ENCODE results near the gene PCCA. TPM values are rescaled to one million over a fixed set of nuclear protein-coding genes. Genes with fewer than 3 reads are reported as not detected.

The PCCA gene
- total RNA-seq, 4 donors from 2014 or later = 46.9 to 66.0 (median 49.4) TPM

DNA sequence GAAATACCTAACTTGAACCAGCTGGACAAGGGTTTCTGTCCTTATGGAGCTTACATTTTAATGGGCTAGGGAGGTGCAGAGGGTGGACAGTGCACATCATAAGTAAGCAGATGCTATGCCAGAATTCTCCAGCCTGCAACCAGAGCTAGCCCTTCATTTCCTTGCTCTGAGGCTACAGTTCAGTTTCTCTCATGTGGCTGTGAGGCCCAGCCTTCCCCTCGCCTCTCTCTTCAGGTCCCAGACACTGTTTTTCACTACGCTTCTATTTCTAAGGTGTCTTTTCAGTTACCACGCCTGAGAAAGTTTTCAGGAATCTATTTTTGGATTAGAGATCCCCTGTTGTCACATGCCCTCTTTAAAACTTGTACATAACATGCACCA is 141.9 kb downstream of the PCCA start:
- Histone ChIP-seq H3K27me3 (no peaks in the 10 kb centered on the region), H3K4me3 (no peak overlapping the region), H3K4me1 (peaks cover 0 to 20% (median 3%) of the 10 kb centered on the region in 4 donors), H3K27ac (peak overlapping the region in 2 of 4 donors; percentile 57 to 69), H3K36me3 (no peaks in the 10 kb centered on the region), H3K9me3 (no peaks in the 10 kb centered on the region)
- TF ChIP-seq, protein P1, sequence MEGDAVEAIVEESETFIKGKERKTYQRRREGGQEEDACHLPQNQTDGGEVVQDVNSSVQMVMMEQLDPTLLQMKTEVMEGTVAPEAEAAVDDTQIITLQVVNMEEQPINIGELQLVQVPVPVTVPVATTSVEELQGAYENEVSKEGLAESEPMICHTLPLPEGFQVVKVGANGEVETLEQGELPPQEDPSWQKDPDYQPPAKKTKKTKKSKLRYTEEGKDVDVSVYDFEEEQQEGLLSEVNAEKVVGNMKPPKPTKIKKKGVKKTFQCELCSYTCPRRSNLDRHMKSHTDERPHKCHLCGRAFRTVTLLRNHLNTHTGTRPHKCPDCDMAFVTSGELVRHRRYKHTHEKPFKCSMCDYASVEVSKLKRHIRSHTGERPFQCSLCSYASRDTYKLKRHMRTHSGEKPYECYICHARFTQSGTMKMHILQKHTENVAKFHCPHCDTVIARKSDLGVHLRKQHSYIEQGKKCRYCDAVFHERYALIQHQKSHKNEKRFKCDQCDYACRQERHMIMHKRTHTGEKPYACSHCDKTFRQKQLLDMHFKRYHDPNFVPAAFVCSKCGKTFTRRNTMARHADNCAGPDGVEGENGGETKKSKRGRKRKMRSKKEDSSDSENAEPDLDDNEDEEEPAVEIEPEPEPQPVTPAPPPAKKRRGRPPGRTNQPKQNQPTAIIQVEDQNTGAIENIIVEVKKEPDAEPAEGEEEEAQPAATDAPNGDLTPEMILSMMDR (IDR thresholded peaks at IDR 0.05) = no peak
- no peak for TF ChIP-seq POLR2A (IDR thresholded peaks at IDR 0.05)
- no peak for DNase-seq

DNA sequence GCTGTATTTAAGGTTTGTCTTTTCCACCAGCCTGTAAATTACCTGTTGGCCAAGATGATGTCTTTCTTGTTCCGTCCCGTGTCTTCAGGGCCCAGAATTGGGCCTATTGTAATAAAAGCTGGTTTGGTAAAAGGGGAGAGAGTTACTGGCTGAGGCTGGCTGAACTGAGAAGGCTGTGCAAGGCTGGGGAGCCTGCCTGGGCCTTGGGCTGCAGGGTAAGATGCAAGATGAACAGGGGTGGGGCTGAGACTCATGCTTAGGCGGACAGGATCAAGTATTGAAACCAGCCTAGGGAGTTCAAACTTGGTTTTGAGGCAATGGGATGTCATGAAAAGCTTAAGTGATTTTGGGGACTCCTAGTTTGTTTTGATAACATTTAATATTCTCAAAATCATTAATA is 142.3 kb downstream of the PCCA start:
- H3K4me1 ChIP-seq = peaks cover 0 to 20% (median 3%) of the 10 kb centered on the region in 4 donors

DNA sequence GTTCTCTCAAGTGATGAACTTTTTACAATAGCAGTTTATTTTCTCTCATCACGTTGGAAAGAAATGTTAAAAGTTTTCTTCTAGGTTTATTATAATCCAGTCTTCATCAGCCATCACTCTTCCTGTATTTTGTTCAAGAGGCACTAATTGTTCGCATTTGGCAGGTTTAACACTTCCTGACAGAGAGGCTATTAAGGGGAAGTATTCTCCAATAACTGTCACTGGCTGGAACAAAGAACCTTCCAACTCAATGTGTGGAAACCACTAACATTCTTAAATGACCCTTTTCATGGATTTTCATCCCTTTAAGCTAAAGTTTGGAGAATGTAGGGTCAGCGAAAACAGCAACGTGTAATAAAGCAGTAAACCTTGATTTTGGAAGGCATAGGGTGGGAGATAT is 145.1 kb downstream of the PCCA start:
- no peak for DNase-seq
- no peaks in the 10 kb centered on the region for H3K27me3 ChIP-seq
- no peaks in the 10 kb centered on the region for H3K36me3 ChIP-seq
- H3K9me3 ChIP-seq = no peaks in the 10 kb centered on the region
- no peak overlapping the region for H3K4me3 ChIP-seq
- H3K4me1 ChIP-seq = peaks cover 0 to 20% (median 3%) of the 10 kb centered on the region in 4 donors
- no peak overlapping the region for H3K27ac ChIP-seq
- TF ChIP-seq, protein P1 (IDR thresholded peaks at IDR 0.05) = no peak
- TF ChIP-seq POLR2A (IDR thresholded peaks at IDR 0.05) = no peak

More for the DNA sequence above, 142.3 kb downstream of the PCCA start:
- Histone ChIP-seq H3K9me3 (no peaks in the 10 kb centered on the region), H3K27ac (no peak overlapping the region), H3K4me3 (no peak overlapping the region), H3K27me3 (no peaks in the 10 kb centered on the region), H3K36me3 (no peaks in the 10 kb centered on the region)
- TF ChIP-seq POLR2A (IDR thresholded peaks at IDR 0.05) = no peak
- TF ChIP-seq, protein P1 (IDR thresholded peaks at IDR 0.05) = no peak
- DNase-seq = no peak

DNA sequence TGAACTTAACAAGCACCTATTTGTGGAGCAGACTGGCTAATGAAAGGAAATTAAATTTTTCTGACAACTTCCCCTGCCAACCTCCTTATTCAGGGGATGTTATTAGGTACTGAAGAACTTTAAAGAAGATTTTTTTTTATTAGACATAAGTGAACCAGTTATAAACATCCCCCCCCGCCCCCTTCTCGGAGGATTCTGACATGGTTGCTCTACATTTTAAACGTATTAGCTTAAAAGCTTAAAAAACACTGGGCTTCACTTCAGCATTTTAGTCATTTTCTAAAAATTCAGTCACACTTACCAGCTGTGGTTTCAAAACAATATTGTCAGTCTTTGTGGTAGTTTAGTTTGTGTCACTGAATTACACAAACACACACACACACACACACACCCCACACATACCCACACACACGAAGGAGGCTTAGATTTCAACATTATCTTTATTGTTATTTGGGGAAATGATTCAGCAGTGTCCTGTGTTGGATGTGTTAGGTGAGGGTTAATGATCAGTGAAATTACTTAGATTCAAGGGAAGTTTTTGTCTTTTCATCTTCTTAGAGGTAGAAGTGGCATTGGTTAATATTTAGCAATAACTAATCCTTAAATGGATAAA is 145.7 kb downstream of the PCCA start:
- TF ChIP-seq POLR2A (IDR thresholded peaks at IDR 0.05) = no peak
- TF ChIP-seq, protein P1 (IDR thresholded peaks at IDR 0.05) = no peak
- Histone ChIP-seq H3K36me3 (no peaks in the 10 kb centered on the region), H3K4me3 (no peak overlapping the region), H3K9me3 (no peaks in the 10 kb centered on the region), H3K27me3 (no peaks in the 10 kb centered on the region), H3K4me1 (peaks cover 0 to 14% (median 3%) of the 10 kb centered on the region in 4 donors), H3K27ac (no peak overlapping the region)
- DNase-seq = no peak

DNA sequence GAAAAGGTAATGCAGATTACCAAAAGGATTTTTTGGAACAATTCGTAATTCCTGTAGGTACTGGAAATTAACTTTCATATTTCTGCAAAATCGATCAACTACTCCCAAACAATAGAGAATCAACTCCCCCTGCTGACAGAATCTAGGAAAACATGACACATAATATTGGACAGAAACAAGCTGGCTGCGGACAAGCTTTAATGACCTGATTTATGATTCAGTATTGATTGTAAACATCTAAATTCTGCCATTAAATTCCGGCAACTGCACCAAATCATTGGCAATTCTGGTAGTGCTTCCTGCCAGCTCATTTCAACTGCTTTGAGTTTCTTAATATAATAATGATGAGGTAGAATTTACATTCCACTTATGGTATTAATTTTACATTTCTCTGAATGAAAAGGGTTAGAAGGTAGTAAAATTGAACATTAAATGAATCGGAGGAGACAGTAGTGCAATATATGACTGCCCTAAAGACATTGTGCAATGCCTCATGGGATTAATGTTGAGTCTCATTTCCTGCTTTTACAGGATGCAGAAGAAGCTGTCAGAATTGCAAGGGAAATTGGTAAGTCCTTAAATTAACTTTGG is 146.5 kb downstream of the PCCA start:
- no peak for DNase-seq

More for the DNA sequence above, 146.5 kb downstream of the PCCA start:
- Histone ChIP-seq H3K4me3 (no peak overlapping the region), H3K4me1 (peaks cover 0 to 9% (median 3%) of the 10 kb centered on the region in 4 donors), H3K36me3 (no peaks in the 10 kb centered on the region), H3K27me3 (no peaks in the 10 kb centered on the region), H3K27ac (no peak overlapping the region), H3K9me3 (no peaks in the 10 kb centered on the region)
- no peak for TF ChIP-seq POLR2A (IDR thresholded peaks at IDR 0.05)
- TF ChIP-seq, protein P1 (IDR thresholded peaks at IDR 0.05) = peak in 5 of 6 experiments; percentile 38 to 84 (median 80)

All from Peyer's patch (tissue), 4 donors.